Stimulated activated effector memory CD8-positive, alpha-beta T cell treated with anti-CD3 and anti-CD28 coated beads, Interleukin-12 subunit alpha, Interleukin-12 subunit beta, amount 100 ng/mL, for 72 hours (primary cell): ENCODE data around the gene GDF7.

Experiments used
- ATAC-seq: fragments of 150-1000 bp; cut with Tn5 transposase; 2 replicates; pipeline ENCODE4 v1.10.0; 2021
- DNase-seq, 2 donors: peaks; one replicate each; pipeline ENCODE4 v3.0.0; 2021 to 2022; ENCODE audit warnings: low spot score in 2 of 2
- H3K27ac Mint-ChIP-seq: one replicate; pipeline ENCODE4 v1.8.0; 2022; ENCODE audit warnings: mild to moderate bottlenecking, mixed read lengths
- H3K36me3 Mint-ChIP-seq: one replicate; pipeline ENCODE4 v1.8.0; 2022; ENCODE audit warnings: mild to moderate bottlenecking, mixed read lengths
- H3K4me1 Mint-ChIP-seq: one replicate; pipeline ENCODE4 v1.8.0; 2022; ENCODE audit warnings: mixed read lengths
- H3K4me3 Mint-ChIP-seq: one replicate; pipeline ENCODE4 v1.8.0; 2022; ENCODE audit warnings: mild to moderate bottlenecking, mixed read lengths
- H3K9me3 Mint-ChIP-seq: one replicate; pipeline ENCODE4 v1.8.0; 2022; ENCODE audit warnings: mixed read lengths

Gene GDF7

DNA sequence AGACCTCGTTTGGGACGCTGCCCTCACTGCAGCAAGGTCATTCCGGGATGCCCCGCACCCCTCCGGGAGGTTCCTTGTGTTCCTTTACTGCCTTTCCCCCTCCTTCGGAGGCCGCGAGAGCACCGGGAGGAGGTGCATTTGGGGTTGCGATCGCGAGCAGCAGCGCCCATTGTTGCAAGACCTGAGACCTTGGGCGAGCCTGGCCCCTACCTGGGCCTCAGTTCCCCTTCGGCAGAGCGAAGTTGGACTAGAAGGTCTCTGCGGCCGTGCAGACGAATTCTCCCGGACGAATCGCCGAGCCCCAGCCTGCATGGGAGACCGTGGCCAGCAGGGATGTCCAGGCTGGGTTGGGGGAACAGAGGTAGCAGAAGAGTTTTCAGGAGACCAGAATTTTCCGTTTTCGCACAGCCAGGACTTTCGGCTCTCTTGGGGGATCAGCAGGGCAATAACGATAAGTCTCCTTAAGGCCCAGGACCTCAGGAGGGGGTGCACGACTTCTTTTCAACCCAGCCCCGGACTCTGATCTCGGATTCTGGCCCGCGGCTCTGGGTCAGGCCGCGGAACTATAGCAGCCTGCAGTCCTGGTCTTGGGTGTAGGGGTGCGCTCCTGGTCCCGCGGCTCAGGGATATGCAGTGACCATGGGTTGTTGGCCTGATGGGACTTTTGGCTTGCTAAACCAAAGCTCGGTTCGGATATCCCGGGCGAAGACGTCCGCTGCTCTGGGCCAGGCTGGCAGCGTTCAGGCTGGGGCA is 2.8 kb downstream of the GDF7 start:
- DNase-seq (no peak), ATAC-seq (no peak)
- H3K27ac Mint-ChIP-seq, result no peak overlapping the region
- H3K9me3 Mint-ChIP-seq, result no peaks in the 10 kb centered on the region
- H3K4me1 Mint-ChIP-seq, result peaks cover 24% of the 10 kb centered on the region
- peaks cover 6% of the 10 kb centered on the region for H3K36me3 Mint-ChIP-seq
- no peak overlapping the region for H3K4me3 Mint-ChIP-seq

- Mint-ChIP-seq H3K27ac (no peak overlapping the region), H3K9me3 (no peaks in the 10 kb centered on the region), H3K4me1 (peaks cover 26% of the 10 kb centered on the region), H3K36me3 (peaks cover 6% of the 10 kb centered on the region), H3K4me3 (no peak overlapping the region)
- no peak for ATAC-seq
- DNase-seq, result no peak
Measured at GRCh38 chr2:20670315-20671035, 3.5 kb downstream of the GDF7 start.

- peaks cover 23% of the 10 kb centered on the region for H3K4me1 Mint-ChIP-seq
- DNase-seq (no peak), ATAC-seq (no peak)
- no peak overlapping the region for H3K4me3 Mint-ChIP-seq
- H3K27ac Mint-ChIP-seq, result no peak overlapping the region
- no peaks in the 10 kb centered on the region for H3K9me3 Mint-ChIP-seq
- peaks cover 4% of the 10 kb centered on the region for H3K36me3 Mint-ChIP-seq
Measured at GRCh38 chr2:20671036-20671735, 4.2 kb downstream of the GDF7 start.

DNA sequence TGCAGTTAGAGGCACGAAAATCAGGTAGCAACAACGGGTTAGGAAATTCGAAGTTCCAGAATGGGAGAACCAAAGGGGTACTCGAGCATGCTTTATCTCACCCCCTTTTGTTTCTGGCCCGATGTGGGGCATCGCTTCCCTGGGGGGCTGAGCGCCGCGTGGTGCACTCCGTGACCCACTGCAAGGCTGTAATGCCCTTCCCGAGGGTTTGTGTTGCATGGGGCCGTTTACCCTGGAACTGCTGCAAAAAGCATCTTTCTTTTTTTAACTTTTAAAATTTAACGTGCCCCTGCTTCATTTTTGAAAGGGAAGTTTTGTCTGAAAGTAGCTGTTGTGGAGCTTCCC is 4.8 kb downstream of the GDF7 start:
- DNase-seq (no peak), ATAC-seq (no peak)
- H3K9me3 Mint-ChIP-seq, result no peaks in the 10 kb centered on the region
- no peak overlapping the region for H3K4me3 Mint-ChIP-seq
- H3K27ac Mint-ChIP-seq, result no peak overlapping the region
- H3K4me1 Mint-ChIP-seq, result peaks cover 19% of the 10 kb centered on the region
- H3K36me3 Mint-ChIP-seq, result no peaks in the 10 kb centered on the region

- H3K4me3 Mint-ChIP-seq, result no peak overlapping the region
- H3K9me3 Mint-ChIP-seq, result no peaks in the 10 kb centered on the region
- no peaks in the 10 kb centered on the region for H3K36me3 Mint-ChIP-seq
- DNase-seq, result no peak
- no peak for ATAC-seq
- H3K27ac Mint-ChIP-seq, result no peak overlapping the region
- peaks cover 19% of the 10 kb centered on the region for H3K4me1 Mint-ChIP-seq
Measured at GRCh38 chr2:20672201-20672951, 5.4 kb downstream of the GDF7 start.

DNA sequence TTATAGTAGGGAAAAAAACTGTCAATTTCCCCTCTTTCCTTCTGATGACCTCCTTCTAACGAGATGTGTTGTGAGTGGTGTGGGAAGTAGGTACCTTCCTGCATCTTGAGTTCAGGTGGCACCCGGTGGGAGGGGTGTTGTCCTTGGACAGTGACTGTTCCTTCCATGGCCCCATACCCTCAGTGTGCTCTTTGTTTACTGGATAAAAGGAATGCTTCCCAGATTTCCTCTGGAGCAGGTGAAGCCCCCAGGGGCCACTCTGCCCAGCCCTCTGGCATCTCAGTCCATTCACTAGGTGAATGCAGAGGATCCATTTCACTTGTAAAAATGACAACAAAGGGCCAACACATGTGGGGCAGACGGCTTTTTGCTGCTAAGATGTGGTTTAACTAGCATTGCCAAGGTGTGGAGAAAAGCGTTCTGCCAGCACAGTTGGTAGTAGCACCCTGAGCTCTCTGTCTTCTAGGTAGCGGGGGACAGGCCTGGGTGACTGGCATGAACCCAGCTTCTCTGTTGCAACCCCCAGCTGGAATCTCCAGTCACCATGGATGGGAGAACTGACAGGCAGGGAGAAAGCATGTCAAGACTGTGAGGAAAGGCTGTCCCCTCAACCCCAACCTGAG is 6.9 kb downstream of the GDF7 start:
- Mint-ChIP-seq H3K9me3 (no peaks in the 10 kb centered on the region), H3K36me3 (no peaks in the 10 kb centered on the region), H3K27ac (no peak overlapping the region), H3K4me3 (no peak overlapping the region), H3K4me1 (peaks cover 19% of the 10 kb centered on the region)
- no peak for DNase-seq
- ATAC-seq, result no peak

- no peak for ATAC-seq
- Mint-ChIP-seq H3K27ac (no peak overlapping the region), H3K9me3 (no peaks in the 10 kb centered on the region), H3K36me3 (no peaks in the 10 kb centered on the region), H3K4me3 (no peak overlapping the region), H3K4me1 (peaks cover 19% of the 10 kb centered on the region)
- DNase-seq, result no peak
Measured at GRCh38 chr2:20674309-20674965, 7.5 kb downstream of the GDF7 start.

- Mint-ChIP-seq H3K9me3 (no peaks in the 10 kb centered on the region), H3K36me3 (no peaks in the 10 kb centered on the region), H3K4me3 (no peak overlapping the region), H3K27ac (no peak overlapping the region), H3K4me1 (peaks cover 19% of the 10 kb centered on the region)
- no peak for DNase-seq
- peak; percentile 9 for ATAC-seq
Measured at GRCh38 chr2:20674974-20675679, 8.2 kb downstream of the GDF7 start.

GRCh38 chr2:20675701-20676352 is 8.9 kb downstream of the GDF7 start:
- Mint-ChIP-seq H3K27ac (peak overlapping the region; percentile 32), H3K36me3 (peaks cover 2% of the 10 kb centered on the region), H3K4me3 (no peak overlapping the region), H3K4me1 (peaks cover 19% of the 10 kb centered on the region), H3K9me3 (no peaks in the 10 kb centered on the region)
- peak; percentile 61 for ATAC-seq
- no peak for DNase-seq

- Mint-ChIP-seq H3K9me3 (no peaks in the 10 kb centered on the region), H3K4me3 (no peak overlapping the region), H3K36me3 (peaks cover 8% of the 10 kb centered on the region), H3K4me1 (peaks cover 14% of the 10 kb centered on the region), H3K27ac (peak overlapping the region; percentile 32)
- no peak for DNase-seq
- peak; percentile 4 for ATAC-seq
Measured at GRCh38 chr2:20676353-20677215, 9.6 kb downstream of the GDF7 start.

DNA sequence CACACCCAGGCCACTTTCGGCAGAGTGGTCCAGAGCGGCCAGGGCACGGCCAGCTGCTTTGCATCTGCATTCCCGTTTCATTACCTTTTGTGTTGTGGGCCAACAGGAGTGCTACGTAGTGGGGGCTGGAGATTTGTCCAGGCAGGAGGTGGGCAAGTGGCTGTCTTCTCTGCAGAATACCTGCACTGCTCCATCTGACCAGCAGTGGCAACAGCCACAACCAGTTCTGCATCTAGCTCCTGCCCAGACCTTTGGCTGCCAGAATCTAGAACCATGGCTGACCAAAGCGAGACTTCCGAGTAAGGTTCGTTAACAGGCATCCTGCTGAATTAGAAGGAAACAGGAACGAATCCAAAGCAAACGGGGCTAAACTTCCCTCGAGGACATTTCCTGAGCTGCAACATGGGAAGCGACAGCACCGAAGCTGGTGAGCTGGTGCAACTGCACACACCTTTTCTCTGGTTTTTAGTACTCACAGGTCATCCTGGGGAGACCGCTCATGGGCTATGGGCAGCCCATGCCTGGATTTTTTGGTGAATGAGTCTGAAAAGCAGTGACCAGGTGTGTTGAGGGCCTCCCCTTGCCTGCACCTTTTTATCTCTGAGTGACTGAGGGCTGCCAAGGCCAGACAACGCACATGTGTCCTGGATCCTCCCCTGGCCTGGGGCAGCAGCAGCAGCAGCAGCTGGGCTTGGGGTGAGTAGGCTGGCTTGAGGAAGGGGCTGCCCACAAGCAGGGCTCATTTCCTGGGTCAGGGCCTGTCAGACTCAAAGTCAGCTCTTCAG is 10.5 kb downstream of the GDF7 start:
- ATAC-seq (no peak), DNase-seq (no peak)
- no peaks in the 10 kb centered on the region for H3K9me3 Mint-ChIP-seq
- H3K4me1 Mint-ChIP-seq, result peaks cover 6% of the 10 kb centered on the region
- H3K27ac Mint-ChIP-seq, result no peak overlapping the region
- no peak overlapping the region for H3K4me3 Mint-ChIP-seq
- H3K36me3 Mint-ChIP-seq, result peaks cover 8% of the 10 kb centered on the region

DNA sequence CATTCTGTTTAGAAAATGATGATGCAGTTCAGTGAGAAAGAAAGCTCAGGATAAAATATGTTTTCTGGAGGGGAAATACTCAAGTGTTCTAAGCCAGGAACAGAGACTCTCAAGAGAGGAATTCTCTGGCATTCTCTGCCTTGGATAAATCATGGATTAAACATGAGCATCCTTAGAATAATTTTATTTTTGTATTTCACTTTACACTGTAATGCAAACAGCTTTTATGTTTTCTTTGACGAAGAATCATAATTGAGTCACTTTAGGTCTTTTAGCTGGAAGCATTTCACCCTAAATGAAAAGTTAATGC is 11.1 kb downstream of the GDF7 start:
- Mint-ChIP-seq H3K36me3 (peaks cover 8% of the 10 kb centered on the region), H3K9me3 (no peaks in the 10 kb centered on the region), H3K4me1 (peaks cover 6% of the 10 kb centered on the region), H3K4me3 (no peak overlapping the region), H3K27ac (no peak overlapping the region)
- ATAC-seq (no peak), DNase-seq (no peak)
